Mesenchymal stem cell (in vitro differentiated cells and primary cell): ENCODE data around the gene BIRC5.
A peak's percentile ranks its signal among the peaks of the same experiment; 100 is the strongest.

ENCODE experiments used
- DNase-seq: peaks from one replicate; pipeline ENCODE4 v3.0.0-alpha.2; 2013
- H2AFZ ChIP-seq: one replicate; pipeline ENCODE4 v1.6.1; 2013; ENCODE audit warnings: low read depth, mild to moderate bottlenecking, control low read depth, inconsistent platforms, low read length, moderate library complexity
- H2AK5ac ChIP-seq: 2 replicates; pipeline ENCODE4 v1.6.1; 2013; ENCODE audit warnings: low read length, moderate library complexity, mild to moderate bottlenecking, inconsistent platforms; ENCODE audit not compliant: severe bottlenecking
- H2BK120ac ChIP-seq: one replicate; pipeline ENCODE4 v1.6.1; 2013; ENCODE audit warnings: low read depth, mild to moderate bottlenecking, inconsistent platforms, low read length, moderate library complexity
- H2BK12ac ChIP-seq, 2 experiments: one replicate each; pipeline ENCODE4 v1.6.1; 2013; ENCODE audit warnings: inconsistent platforms in 2 of 2, low read length in 2 of 2, mild to moderate bottlenecking in 2 of 2, moderate library complexity in 2 of 2, control low read depth in 1 of 2
- H2BK15ac ChIP-seq: one replicate; pipeline ENCODE4 v1.6.1; 2013; ENCODE audit warnings: mild to moderate bottlenecking, low read depth, inconsistent platforms; ENCODE audit not compliant: poor library complexity, severe bottlenecking
- H2BK5ac ChIP-seq: 2 replicates; pipeline ENCODE4 v1.6.1; 2013; ENCODE audit warnings: low read depth, mild to moderate bottlenecking, low read length, control low read depth, inconsistent platforms; ENCODE audit not compliant: poor library complexity, severe bottlenecking
- H3K14ac ChIP-seq, 2 experiments: one replicate each; pipeline ENCODE4 v1.6.1; 2013; ENCODE audit warnings: inconsistent platforms in 2 of 2, low read length in 2 of 2, control low read depth in 1 of 2, mild to moderate bottlenecking in 1 of 2, moderate library complexity in 1 of 2
- H3K18ac ChIP-seq, 2 experiments: one replicate each; pipeline ENCODE4 v1.6.1; 2013; ENCODE audit warnings: inconsistent platforms in 2 of 2, low read length in 2 of 2, control low read depth in 1 of 2, low read depth in 1 of 2, mild to moderate bottlenecking in 1 of 2
- H3K23ac ChIP-seq, 2 experiments: one replicate each; pipeline ENCODE4 v1.6.1; 2013; ENCODE audit warnings: inconsistent platforms in 2 of 2, low read length in 2 of 2, mild to moderate bottlenecking in 2 of 2, moderate library complexity in 2 of 2, control low read depth in 1 of 2
- H3K27ac ChIP-seq: 2 replicates; pipeline ENCODE4 v1.5.1; 2013; ENCODE audit warnings: mild to moderate bottlenecking, moderate library complexity, low read length, control low read depth, inconsistent platforms; ENCODE audit not compliant: poor library complexity, severe bottlenecking
- H3K27me3 ChIP-seq, 2 experiments: 2 replicates each; pipeline versions ENCODE4 v1.6.1 to v1.7.0; 2013; ENCODE audit warnings: low read length in 2 of 2, mild to moderate bottlenecking in 2 of 2, moderate library complexity in 2 of 2, control low read depth in 1 of 2, inconsistent platforms in 1 of 2; ENCODE audit not compliant: control insufficient read depth in 1 of 2, insufficient read depth in 1 of 2
- H3K36me3 ChIP-seq, 2 experiments: 2 replicates each; pipeline versions ENCODE4 v1.6.1 to v1.7.0; 2013; ENCODE audit warnings: low read length in 2 of 2, control low read depth in 1 of 2, inconsistent platforms in 1 of 2, low read depth in 1 of 2, mild to moderate bottlenecking in 1 of 2; ENCODE audit not compliant: insufficient read depth in 2 of 2, control insufficient read depth in 1 of 2
- H3K4ac ChIP-seq, 2 experiments: one replicate each; pipeline ENCODE4 v1.6.1; 2013; ENCODE audit warnings: inconsistent platforms in 2 of 2, low read length in 2 of 2, mild to moderate bottlenecking in 2 of 2, moderate library complexity in 2 of 2, control low read depth in 1 of 2, low read depth in 1 of 2
- H3K4me1 ChIP-seq: 2 replicates; pipeline ENCODE4 v1.6.1; 2013; ENCODE audit warnings: low read depth, low read length, control low read depth; ENCODE audit not compliant: control insufficient read depth, insufficient read depth
- H3K4me2 ChIP-seq: 2 replicates; pipeline ENCODE4 v1.6.1; 2013; ENCODE audit warnings: low read length, mild to moderate bottlenecking, inconsistent platforms; ENCODE audit not compliant: poor library complexity, severe bottlenecking
- H3K4me3 ChIP-seq, 2 experiments: 2 replicates each; pipeline versions ENCODE4 v1.5.1 to v1.7.0; 2013; ENCODE audit warnings: low read length in 2 of 2, mild to moderate bottlenecking in 2 of 2, control low read depth in 1 of 2, low read depth in 1 of 2; ENCODE audit not compliant: insufficient read depth in 1 of 2
- H3K79me1 ChIP-seq: replicated peaks from 2 replicates; pipeline ENCODE4 v1.6.1; 2013; ENCODE audit warnings: mild to moderate bottlenecking, control low read depth, low read length, inconsistent platforms; ENCODE audit not compliant: poor library complexity, severe bottlenecking
- H3K9ac ChIP-seq: 2 replicates; pipeline ENCODE4 v1.7.0; 2013; ENCODE audit warnings: mild to moderate bottlenecking, low read length, moderate library complexity
- H3K9me3 ChIP-seq: 2 replicates; pipeline ENCODE4 v1.7.0; 2013; ENCODE audit warnings: mild to moderate bottlenecking, low read length; ENCODE audit not compliant: control insufficient read depth
- H4K8ac ChIP-seq: one replicate; pipeline ENCODE4 v1.6.1; 2013; ENCODE audit warnings: inconsistent platforms, mild to moderate bottlenecking, low read length, moderate library complexity
- H4K91ac ChIP-seq: one replicate; pipeline ENCODE4 v1.6.1; 2013; ENCODE audit warnings: mild to moderate bottlenecking, low read length, inconsistent platforms
- WGBS: methylation state at CpG from one replicate; pipeline ENCODE4 v1.1.7; 2013; ENCODE audit warnings: mixed read lengths; 5-methylcytosine and 5-hydroxymethylcytosine counted together

BIRC5 gene

GRCh38 chr17:78248051-78248914, 34.2 kb downstream of the BIRC5 start:
- no peak overlapping the region for H3K27ac ChIP-seq
- H2BK120ac ChIP-seq, result peak overlapping the region; percentile 30
- H3K18ac ChIP-seq, result peak overlapping the region; percentile 58 to 60
- H3K4me3 ChIP-seq, result no peak overlapping the region
- WGBS, result 93% methylated on average over 28 of the region's 30 CpGs
- H4K91ac ChIP-seq, result peak overlapping the region; percentile 83
- no peak for DNase-seq
- H3K36me3 ChIP-seq, result no peaks in the 10 kb centered on the region
- no peak overlapping the region for H2AK5ac ChIP-seq
- no peak overlapping the region for H3K4ac ChIP-seq
- no peak overlapping the region for H3K23ac ChIP-seq
- peaks cover 6% of the 10 kb centered on the region for H3K4me1 ChIP-seq
- H3K9me3 ChIP-seq, result no peaks in the 10 kb centered on the region
- no peak overlapping the region for H3K14ac ChIP-seq
- no peak overlapping the region for H3K4me2 ChIP-seq
- H2AFZ ChIP-seq, result no peak overlapping the region
- no peak overlapping the region for H3K9ac ChIP-seq
- H3K79me1 ChIP-seq, result no peaks in the 10 kb centered on the region
- H2BK5ac ChIP-seq, result no peak overlapping the region
- H2BK15ac ChIP-seq, result no peak overlapping the region
- peak overlapping the region; percentile 16 for H4K8ac ChIP-seq
- peak overlapping the region; percentile 29 to 73 for H2BK12ac ChIP-seq
- peaks cover 0 to 27% of the 10 kb centered on the region in 2 experiments for H3K27me3 ChIP-seq

- H2BK15ac ChIP-seq, result no peak overlapping the region
- no peak overlapping the region for H3K14ac ChIP-seq
- WGBS, result 93% methylated on average over 16 of the region's 16 CpGs
- H3K9me3 ChIP-seq, result no peaks in the 10 kb centered on the region
- peak overlapping the region; percentile 45 for H4K91ac ChIP-seq
- peaks cover 2% of the 10 kb centered on the region for H3K79me1 ChIP-seq
- no peak overlapping the region for H3K4me3 ChIP-seq
- no peak overlapping the region for H2BK5ac ChIP-seq
- peaks cover 0 to 27% of the 10 kb centered on the region in 2 experiments for H3K27me3 ChIP-seq
- peaks cover 10% of the 10 kb centered on the region for H3K4me1 ChIP-seq
- H3K18ac ChIP-seq, result no peak overlapping the region
- H3K36me3 ChIP-seq, result no peaks in the 10 kb centered on the region
- H2BK12ac ChIP-seq, result peak overlapping the region; percentile 4 to 23
- no peak overlapping the region for H3K27ac ChIP-seq
- no peak overlapping the region for H3K4me2 ChIP-seq
- no peak overlapping the region for H3K9ac ChIP-seq
- H2AFZ ChIP-seq, result no peak overlapping the region
- no peak for DNase-seq
- H2BK120ac ChIP-seq, result no peak overlapping the region
- no peak overlapping the region for H4K8ac ChIP-seq
- no peak overlapping the region for H2AK5ac ChIP-seq
- H3K23ac ChIP-seq, result no peak overlapping the region
- no peak overlapping the region for H3K4ac ChIP-seq
These were observed 35.2 kb downstream of the BIRC5 start for GRCh38 chr17:78249074-78249817.

GRCh38 chr17:78249818-78250806, 36.1 kb downstream of the BIRC5 start:
- Histone ChIP-seq H3K4me3 (no peak overlapping the region), H2BK15ac (no peak overlapping the region), H3K4me1 (peaks cover 13% of the 10 kb centered on the region), H3K79me1 (peaks cover 3% of the 10 kb centered on the region), H3K23ac (no peak overlapping the region), H2BK5ac (no peak overlapping the region), H3K27ac (no peak overlapping the region), H3K18ac (peak overlapping the region in 1 of 2 experiments; percentile 80), H4K91ac (peak overlapping the region; percentile 45), H2BK120ac (peak overlapping the region; percentile 39), H3K14ac (peak overlapping the region in 1 of 2 experiments; percentile 45), H2AFZ (peak overlapping the region; percentile 3), H3K4ac (peak overlapping the region in 1 of 2 experiments; percentile 66), H3K9me3 (no peaks in the 10 kb centered on the region), H3K27me3 (peaks cover 0 to 27% of the 10 kb centered on the region in 2 experiments), H2AK5ac (no peak overlapping the region), H3K9ac (no peak overlapping the region), H2BK12ac (peak overlapping the region; percentile 0 to 83), H3K36me3 (no peaks in the 10 kb centered on the region), H4K8ac (peak overlapping the region; percentile 62), H3K4me2 (no peak overlapping the region)
- no peak for DNase-seq
- 82% methylated on average over 20 of the region's 20 CpGs for WGBS
